Amniotic epithelial cell (primary cell): ENCODE measurements around the gene DXO.
A peak's percentile ranks its signal among the peaks of the same experiment; 100 is the strongest.
"Not testable (repeated sequence)": the region's sequence is repeated elsewhere in the genome, so short reads cannot be mapped to it uniquely, and the experiment has no call there.

Source experiments
- DNase-seq: peaks from one replicate; pipeline ENCODE4 v3.0.0-alpha.2; 2010; ENCODE audit warnings: low read depth

DXO gene

DNA sequence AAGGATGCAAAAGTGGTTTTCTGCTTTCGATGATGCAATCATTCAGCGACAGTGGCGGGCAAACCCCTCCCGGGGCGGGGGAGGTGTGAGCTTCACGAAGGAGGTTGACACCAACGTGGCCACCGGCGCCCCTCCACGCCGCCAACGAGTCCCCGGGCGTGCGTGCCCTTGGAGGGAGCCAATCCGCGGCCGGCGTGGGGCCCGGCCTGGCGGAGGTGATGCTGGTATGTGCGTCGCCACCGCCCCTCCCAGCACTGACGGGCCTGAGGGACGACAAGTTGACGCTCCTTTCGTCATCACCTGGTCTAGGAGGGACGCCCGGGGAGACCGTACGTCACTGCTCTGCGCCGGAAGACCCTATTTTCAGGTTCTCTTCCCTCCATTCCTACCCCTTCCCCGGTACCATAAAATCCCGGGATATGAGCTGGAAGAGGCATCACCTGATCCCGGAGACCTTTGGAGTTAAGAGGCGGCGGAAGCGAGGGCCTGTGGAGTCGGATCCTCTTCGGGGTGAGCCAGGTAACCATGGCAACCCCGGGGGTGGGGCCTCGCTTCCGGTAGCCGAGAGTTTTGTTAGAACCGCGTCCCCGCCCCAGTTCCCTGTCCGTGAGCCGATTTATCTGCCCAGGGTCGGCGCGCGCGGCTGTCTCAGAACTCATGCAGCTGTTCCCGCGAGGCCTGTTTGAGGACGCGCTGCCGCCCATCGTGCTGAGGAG lies at the start of gene DXO:
Gene DXO (minus strand): TSS at position 146 of the 716 bp plus-strand sequence. CDS start 463 bp downstream, outside the sequence.
- peak; percentile 99 for DNase-seq

GRCh38 chr6:32014547-32014946 lies 42.6 kb upstream of the DXO start, which contains the start of gene C4B:
C4B (plus strand) TSS chr6:32014795; CDS start chr6:32014846, 51 bp downstream.
- DNase-seq: not testable (repeated sequence)

DNA sequence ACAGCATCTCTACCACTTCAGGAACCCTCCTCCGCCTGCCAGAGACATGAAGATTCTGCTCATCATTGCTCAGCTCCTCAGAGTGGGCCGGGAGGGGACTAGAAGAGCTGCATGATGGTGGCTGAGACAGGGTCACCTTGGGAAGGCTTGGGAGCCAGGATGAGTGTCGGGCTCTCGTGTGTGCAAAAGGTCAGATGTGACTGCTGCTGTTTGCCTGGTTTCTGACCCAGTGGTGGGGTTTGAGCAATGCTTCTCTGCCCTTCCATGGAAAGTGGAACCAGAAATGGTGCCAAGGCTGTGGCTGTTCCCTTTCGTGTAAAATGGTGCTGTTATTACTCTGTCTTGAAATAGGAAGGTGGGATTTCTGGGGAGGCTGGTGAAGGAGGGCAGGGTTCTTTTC lies 41.8 kb upstream of the DXO start:
- DNase-seq: not testable (repeated sequence)

DNA sequence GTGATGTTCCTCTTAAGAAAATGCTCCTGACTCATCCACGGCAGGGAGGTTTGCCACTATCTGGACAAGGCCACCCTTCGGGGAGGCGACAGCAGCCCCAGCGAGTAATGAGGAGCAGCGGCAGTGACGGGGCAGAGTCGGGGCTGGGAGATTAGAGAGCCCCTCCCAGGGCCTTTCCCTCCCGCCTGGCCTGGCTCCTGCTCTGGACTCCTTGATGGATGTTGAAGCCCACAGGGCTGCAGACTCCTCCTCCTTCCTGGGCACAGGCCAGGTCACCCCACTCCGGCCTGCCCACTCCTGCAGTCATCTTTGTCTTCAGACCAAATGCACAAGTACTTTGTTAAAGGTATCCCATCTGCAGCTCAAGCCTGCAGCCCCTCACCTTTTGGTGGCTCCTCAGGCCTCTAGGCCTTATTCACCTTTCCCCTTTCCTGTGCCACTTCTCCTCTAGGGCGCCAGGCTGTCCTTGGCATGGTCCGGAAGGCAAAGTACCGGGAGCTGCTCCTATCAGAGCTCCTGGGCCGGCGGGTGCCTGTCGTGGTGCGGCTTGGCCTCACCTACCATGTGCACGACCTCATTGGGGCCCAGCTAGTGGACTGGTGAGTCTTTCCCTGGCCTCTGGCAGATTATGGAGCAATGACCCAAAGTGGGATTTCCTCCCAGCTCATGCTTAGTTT lies 41.1 kb upstream of the DXO start:
- not testable (repeated sequence) for DNase-seq

DNA sequence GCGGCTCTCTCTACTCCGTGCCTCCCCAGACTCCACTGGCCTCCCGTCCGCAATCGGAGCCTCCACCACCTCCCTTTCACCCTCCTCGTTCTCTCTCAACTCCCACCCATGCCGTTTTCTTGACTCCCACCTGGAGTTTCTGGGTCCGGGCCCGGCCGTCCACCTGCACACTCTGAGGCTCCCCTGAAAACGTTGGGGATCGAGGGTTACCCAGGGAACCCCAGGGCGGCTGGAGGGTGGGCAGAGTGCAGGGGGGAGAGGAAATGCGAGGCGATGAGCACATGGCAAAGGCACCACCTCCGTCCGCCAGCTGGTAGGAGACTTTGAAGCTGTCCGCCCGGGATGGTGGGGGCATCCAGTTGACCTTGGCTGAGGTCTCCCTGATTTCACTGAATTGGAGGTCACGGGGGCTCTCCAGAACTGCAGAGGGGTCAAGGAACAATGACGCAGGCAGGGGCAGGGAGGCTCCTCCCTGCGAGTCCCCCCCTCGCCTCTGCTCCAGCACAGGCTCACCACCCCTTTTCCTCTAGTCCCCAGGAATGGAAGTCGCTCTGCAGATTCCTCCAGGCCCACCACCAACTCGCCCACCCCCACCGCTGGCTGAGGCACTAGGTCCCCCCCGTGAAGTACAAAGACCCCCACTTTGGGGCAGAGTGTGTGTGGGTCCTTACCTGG lies 39.1 kb upstream of the DXO start:
- DNase-seq: not testable (repeated sequence)

- DNase-seq: not testable (repeated sequence)
Measured at GRCh38 chr6:32009537-32009936, 37.6 kb upstream of the DXO start.

- DNase-seq: peak; percentile 13
Measured at GRCh38 chr6:32008616-32009015, 36.7 kb upstream of the DXO start.

- DNase-seq: not testable (repeated sequence)
Measured at GRCh38 chr6:32008037-32008436, 36.1 kb upstream of the DXO start.

- DNase-seq: not testable (repeated sequence)
Measured at GRCh38 chr6:32007086-32007485, 35.1 kb upstream of the DXO start.

DNA sequence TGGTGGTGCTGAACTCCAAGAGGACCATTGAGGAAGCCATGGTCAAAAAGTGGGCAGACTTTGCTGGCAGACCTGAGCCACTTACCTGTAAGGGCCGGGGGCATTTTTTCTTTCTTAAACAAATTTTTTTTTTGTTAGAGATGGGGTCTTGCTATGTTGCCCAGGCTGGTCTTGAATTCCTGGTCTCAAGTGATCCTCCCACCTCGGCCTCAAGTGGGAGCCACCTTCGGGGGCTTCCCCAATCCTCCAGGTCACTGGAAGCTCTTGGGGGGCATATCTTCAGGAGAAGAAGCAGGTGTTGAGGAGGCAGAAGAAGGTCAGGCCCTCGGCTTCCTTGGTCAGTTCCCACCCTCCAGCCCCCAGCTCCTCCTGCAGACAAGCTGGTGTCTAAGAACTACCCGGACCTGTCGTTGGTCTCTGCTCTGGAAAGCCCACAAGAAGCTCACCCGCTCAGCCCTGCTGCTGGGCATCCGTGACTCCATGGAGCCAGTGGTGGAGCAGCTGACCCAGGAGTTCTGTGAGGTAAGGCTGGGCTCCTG lies 34.1 kb upstream of the DXO start:
- DNase-seq: not testable (repeated sequence)

DNA sequence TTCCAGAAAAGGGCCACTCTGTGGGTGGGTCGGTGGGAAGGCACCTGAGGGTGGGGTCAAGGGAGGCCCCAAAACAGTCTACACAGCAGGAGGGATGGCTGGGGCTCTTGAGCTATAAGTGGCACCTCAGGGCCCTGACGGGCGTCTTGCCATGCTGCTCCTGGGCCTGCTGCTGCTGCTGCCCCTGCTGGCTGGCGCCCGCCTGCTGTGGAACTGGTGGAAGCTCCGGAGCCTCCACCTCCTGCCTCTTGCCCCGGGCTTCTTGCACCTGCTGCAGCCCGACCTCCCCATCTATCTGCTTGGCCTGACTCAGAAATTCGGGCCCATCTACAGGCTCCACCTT lies 33.6 kb upstream of the DXO start:
- not testable (repeated sequence) for DNase-seq

- DNase-seq: not testable (repeated sequence)
Measured at GRCh38 chr6:32004864-32005537, 33.1 kb upstream of the DXO start.

GRCh38 chr6:32004393-32004792 lies 32.5 kb upstream of the DXO start:
- not testable (repeated sequence) for DNase-seq

DNA sequence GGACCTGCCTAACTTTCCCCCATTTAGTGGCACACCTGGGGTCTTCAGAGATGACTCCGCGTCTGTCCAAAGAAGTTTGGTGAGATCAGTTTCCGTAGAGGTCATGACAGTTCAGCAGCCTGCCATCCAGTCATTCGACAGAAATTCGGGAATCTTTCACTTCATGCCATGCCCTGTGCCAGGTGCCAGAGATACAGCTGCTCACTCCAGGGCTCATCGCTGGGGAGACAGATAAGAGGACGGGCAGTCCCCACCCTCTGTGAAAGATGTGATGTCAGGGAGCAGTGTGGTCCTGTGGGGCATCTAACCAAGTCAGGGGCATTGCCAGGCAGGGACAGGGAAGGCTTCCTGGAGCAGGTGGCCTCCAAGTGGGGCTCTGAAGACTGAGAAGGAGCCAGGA lies 31.4 kb upstream of the DXO start:
- not testable (repeated sequence) for DNase-seq

DNA sequence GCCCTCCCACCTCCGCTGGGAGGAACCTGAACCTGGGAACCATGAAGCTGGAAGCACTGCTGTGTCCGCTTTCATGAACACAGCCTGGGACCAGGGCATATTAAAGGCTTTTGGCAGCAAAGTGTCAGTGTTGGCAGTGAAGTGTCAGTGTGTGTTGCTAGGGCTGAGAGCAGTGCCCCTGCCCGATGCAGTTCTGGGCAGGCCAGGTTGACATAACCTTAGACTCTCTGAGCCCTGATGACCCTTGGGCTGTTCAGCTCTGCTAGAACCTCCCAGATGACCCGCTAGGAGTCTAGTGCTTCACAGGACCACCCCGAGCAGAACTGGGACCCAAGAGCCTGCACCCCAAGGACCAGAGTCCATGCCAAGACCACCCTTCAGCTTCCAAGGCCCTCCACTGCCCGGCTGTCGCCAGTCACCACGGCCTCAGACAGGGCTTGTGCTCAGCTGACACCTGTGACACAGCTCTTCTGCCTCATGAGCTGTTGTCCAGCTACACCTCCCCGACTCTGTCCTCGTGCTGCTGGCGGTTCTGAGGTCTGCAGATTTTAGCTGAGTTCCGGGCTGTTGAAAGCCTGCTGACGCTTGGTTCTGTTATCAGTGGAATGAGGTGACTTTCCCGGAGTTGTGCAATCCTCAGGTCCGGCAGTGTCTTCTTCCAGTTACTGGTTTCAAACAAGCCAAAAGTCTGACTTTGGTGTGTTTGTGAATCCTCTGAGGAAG lies 30.8 kb upstream of the DXO start:
- not testable (repeated sequence) for DNase-seq

DNA sequence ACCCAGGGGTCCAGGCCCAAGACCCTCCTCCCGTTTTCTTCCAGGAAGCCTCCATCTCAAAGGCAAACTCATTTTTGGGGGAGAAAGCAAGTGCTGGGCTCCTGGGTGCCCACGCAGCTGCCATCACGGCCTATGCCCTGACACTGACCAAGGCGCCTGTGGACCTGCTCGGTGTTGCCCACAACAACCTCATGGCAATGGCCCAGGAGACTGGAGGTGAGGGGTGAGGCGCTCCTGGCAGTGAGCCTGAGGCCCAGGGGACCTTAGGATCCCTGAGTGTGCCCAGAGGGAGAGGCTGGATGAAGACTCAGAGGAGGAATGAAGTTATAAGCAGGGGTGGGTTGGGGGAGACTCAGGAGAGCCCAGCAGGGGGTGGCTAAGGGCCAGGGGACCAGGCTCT lies 24.4 kb upstream of the DXO start:
- not testable (repeated sequence) for DNase-seq

GRCh38 chr6:31994421-31994820 lies 22.5 kb upstream of the DXO start:
- DNase-seq: not testable (repeated sequence)

- not testable (repeated sequence) for DNase-seq
Measured at GRCh38 chr6:31989363-31989762, 17.4 kb upstream of the DXO start.

DNA sequence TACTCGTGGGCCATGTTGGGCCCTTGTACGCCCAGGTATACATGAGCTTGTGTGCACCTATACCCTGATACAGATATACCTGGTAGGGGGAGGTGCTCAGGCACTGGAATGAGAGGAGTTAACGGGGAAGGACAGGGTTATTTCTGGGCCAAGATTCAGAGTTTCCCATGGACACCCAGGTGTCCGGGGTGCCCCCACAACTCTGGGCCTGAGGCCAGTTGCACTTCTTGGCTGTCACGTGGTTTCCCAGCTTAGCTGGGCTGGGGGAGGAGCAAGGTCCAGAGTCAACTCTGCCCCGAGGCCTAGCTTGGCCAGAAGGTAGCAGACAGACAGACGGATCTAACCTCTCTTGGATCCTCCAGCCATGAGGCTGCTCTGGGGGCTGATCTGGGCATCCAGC lies 9.8 kb upstream of the DXO start, which contains the start of gene C4A:
Gene C4A (plus strand): TSS at position 314 of the 400 bp plus-strand sequence. CDS start 51 bp downstream, at position 365.
- DNase-seq: not testable (repeated sequence)

DNA sequence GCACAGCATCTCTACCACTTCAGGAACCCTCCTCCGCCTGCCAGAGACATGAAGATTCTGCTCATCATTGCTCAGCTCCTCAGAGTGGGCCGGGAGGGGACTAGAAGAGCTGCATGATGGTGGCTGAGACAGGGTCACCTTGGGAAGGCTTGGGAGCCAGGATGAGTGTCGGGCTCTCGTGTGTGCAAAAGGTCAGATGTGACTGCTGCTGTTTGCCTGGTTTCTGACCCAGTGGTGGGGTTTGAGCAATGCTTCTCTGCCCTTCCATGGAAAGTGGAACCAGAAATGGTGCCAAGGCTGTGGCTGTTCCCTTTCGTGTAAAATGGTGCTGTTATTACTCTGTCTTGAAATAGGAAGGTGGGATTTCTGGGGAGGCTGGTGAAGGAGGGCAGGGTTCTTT lies 9.1 kb upstream of the DXO start:
- DNase-seq: not testable (repeated sequence)
